HCT116 (cell line): ENCODE results near the gene SH3GL2.

Experiments used
- CTCF ChIP-seq, 3 experiments: fragments of 200-600 bp in 1 of 3; sonication (generic) in 1 of 3; IDR thresholded peaks in 2 of 3; conservative IDR thresholded peaks in 1 of 3; 2 replicates each; pipeline ENCODE4 v1.5.1; 2012 to 2017; ENCODE audit warnings: low read depth in 2 of 3, low read length in 2 of 3, antibody characterized with exemption in 1 of 3, borderline replicate concordance in 1 of 3, control low read depth in 1 of 3, mild to moderate bottlenecking in 1 of 3, mixed read lengths in 1 of 3, mixed run types in 1 of 3, moderate library complexity in 1 of 3; ENCODE audit not compliant: insufficient read depth in 1 of 3
- EGR1 ChIP-seq: IDR thresholded peaks from 2 replicates; pipeline ENCODE4 v1.6.1; 2012; ENCODE audit warnings: low read depth
- EZH2 ChIP-seq: fragments of 200-600 bp; sonication (generic); IDR thresholded peaks from 2 replicates; pipeline ENCODE4 v1.6.1; 2017; ENCODE audit warnings: antibody characterized with exemption, mixed run types
- JUND ChIP-seq: IDR thresholded peaks from 2 replicates; pipeline ENCODE4 v1.6.1; 2012
- POLR2A ChIP-seq: IDR thresholded peaks from 2 replicates; pipeline ENCODE4 v1.7.0; 2011; ENCODE audit warnings: borderline replicate concordance; ENCODE audit not compliant: insufficient read depth, insufficient read length; ENCODE audit errors: extremely low read depth
- TCF7L2 ChIP-seq: IDR thresholded peaks from 2 replicates; pipeline ENCODE4 v1.7.0; 2011; ENCODE audit warnings: borderline replicate concordance, inconsistent platforms; ENCODE audit not compliant: insufficient read depth, insufficient read length; ENCODE audit errors: extremely low read depth

DNA sequence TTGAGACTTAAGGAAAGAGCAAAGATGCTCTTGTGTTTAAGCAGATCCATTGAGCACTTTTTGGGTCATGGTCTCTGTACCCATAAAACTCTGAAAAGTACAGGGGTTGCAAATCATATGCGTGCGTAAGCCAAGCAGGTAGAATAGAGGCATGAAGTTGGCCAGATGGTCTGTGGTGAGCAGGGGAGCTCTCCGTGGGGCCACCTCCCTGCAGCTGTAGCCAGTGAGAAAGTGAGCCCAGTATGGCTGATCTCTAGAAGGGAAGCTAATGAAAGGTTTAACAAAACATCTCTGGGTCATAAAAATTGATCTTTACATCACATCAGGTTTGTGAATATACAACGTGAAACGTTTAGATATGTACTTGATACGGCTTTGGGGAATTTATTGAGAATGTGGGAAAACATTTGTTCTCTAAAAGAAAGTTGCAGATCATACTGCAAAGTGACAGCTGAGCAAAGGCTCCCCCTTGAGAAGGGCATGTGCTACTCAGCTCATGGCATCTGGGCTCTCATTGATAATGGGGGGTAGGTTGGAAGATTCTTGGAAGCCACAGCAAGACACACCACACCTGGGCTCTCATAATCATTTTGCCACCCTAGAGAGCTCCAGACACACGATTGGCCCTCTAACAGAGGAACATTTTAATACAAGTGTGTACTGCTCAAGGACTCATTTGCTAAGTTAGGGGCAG lies 30.6 kb downstream of the SH3GL2 start:
- no peak for TF ChIP-seq POLR2A
- TF ChIP-seq EGR1: no peak
- TF ChIP-seq CTCF (IDR thresholded peaks at IDR 0.05 in 2 of 3, conservative IDR thresholded peaks at IDR 0.05 in 1 of 3; ENCODE audit: borderline replicate concordance in 1 of 3, insufficient read depth in 1 of 3, low read depth in 2 of 3, low read length in 2 of 3): no peak
- TF ChIP-seq JUND: no peak
- no peak for TF ChIP-seq EZH2
- no peak for TF ChIP-seq TCF7L2
